ENCODE data around the gene MYG1.
A peak's percentile ranks its signal among the peaks of the same experiment; 100 is the strongest.
"Not testable (repeated sequence)": the region's sequence is repeated elsewhere in the genome, so short reads cannot be mapped to it uniquely, and the experiment has no call there.

MYG1 gene

GRCh38 chr12:53326460-53327185 lies 27.1 kb downstream of the MYG1 start:
- DNase-seq (ENCODE audit: low read depth in 2 of 2, low spot score in 1 of 2): no peak

GRCh38 chr12:53327435-53328042 lies 28.0 kb downstream of the MYG1 start:
- no peak for DNase-seq (ENCODE audit: low read depth in 2 of 2, low spot score in 1 of 2)

- no peak for DNase-seq (ENCODE audit: low read depth in 2 of 2, low spot score in 1 of 2)
Measured at GRCh38 chr12:53328043-53328435, 28.5 kb downstream of the MYG1 start.

- no peak for DNase-seq (ENCODE audit: low read depth in 2 of 2, low spot score in 1 of 2)
Measured at GRCh38 chr12:53330671-53331070, 31.2 kb downstream of the MYG1 start.

GRCh38 chr12:53332339-53332738 lies 32.8 kb downstream of the MYG1 start:
- not testable (repeated sequence) for DNase-seq (ENCODE audit: low read depth in 2 of 2, low spot score in 1 of 2)

DNA sequence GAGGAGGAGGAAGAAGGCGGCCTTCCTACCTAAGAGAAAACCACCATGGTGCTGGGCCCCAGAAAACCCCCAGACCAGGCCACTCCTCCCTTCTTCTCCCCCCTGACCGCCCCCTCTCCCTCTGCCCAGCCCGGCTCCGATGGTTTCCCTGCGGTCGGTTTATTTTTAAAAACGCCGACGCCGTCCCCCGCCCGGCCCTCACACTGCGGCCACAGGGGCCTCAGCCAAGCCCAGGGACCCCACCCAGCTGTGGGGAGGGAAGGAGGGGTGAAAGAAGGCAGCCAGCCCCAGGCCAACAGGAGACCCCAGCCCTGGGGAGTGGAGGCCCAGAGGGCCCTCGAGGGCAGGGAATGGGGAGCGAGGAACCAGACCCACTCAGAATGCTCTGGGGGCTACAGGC lies 33.2 kb downstream of the MYG1 start:
- DNase-seq (ENCODE audit: low read depth in 2 of 2, low spot score in 1 of 2): no peak

DNA sequence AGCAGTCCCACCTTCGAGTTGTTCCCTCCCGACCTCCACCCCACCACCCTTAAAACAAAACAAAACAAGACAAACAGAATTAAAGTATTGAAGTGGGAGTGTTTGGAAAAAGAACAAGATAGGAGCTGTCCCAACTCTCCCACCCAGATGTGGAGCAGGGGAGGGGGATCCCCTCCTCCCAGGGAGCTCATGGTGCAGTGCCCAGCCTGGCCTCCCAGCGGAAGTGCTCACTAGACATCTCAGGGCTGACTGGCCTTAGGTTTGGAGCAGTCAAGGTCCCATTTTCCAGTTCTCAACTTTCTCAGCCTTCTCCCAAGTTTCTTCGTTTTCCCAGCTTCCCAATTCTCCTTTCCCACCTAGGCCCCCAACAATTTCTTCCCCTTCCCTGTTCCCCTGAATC lies 33.8 kb downstream of the MYG1 start:
- no peak for DNase-seq (ENCODE audit: low read depth in 2 of 2, low spot score in 1 of 2)

DNA sequence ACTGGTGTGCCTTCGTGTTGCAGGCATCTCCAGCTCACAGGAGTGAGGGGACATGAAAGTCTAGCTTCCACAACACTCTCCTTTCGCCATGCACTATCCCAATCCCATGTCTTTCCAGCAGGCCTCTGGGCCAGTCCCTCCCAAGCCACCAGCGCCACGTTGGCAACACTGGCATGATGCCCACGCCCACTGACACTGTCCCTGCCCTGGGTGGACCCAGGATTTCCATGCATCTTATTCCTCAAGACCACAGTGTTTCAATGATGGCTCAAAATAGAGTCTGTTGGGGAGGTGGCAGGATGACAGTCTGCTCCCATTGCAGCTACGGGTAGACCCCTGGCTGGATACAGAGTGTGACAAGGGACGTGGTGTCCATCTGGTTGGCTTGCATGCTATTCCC lies 34.4 kb downstream of the MYG1 start:
- DNase-seq (ENCODE audit: low read depth in 2 of 2, low spot score in 1 of 2): no peak

DNA sequence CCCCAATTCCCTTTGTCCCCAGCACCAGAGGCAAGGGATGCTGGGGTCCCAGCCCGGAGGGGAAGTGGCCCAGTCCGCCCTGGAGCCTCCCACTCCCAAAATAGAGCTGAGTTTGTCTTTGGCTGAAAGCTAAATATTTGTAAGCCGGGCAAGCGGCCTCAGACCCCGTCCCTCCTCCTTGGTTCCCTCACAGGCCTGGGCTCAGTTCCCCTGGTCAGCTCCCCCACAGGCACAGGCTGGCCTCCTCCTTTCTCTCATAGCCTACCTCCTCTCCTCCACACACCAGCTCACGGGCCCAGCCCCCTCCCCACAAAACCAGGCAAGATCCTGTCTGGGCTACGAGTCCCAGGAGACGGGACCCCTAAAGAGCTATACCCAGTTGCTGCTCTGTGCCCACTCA lies 35.3 kb downstream of the MYG1 start:
- no peak for DNase-seq (ENCODE audit: low read depth in 2 of 2, low spot score in 1 of 2)

GRCh38 chr12:53336181-53336681 lies 36.7 kb downstream of the MYG1 start, which contains the start of gene SP7:
Gene SP7, minus strand, starts transcription at chr12:53336354. Its CDS starts 708 bp downstream, at chr12:53335646.
- DNase-seq (ENCODE audit: low read depth in 2 of 2, low spot score in 1 of 2): no peak

DNA sequence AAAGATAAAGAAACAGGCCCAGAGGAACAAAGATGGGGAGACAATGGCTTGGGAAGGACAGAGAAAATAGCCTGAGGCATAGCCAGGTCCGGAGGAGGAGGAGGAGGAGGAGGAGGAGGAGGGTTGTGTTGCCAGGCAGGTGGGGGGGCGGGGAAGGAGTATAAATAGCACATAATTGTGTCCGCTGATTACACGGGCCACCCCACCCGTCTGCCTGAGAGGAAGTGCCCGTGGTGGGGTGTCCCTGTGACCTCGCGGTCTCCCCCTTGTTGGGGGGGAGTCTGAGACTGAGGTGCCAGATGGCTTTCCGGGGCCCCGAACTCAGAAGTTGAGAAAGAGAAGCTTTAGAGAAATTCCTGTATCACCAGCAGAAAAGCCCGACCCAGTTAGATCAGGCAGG lies 38.5 kb downstream of the MYG1 start:
- no peak for DNase-seq (ENCODE audit: low read depth in 2 of 2, low spot score in 1 of 2)

- no peak for DNase-seq (ENCODE audit: low read depth in 2 of 2, low spot score in 1 of 2)
Measured at GRCh38 chr12:53338916-53339315, 39.4 kb downstream of the MYG1 start.

DNA sequence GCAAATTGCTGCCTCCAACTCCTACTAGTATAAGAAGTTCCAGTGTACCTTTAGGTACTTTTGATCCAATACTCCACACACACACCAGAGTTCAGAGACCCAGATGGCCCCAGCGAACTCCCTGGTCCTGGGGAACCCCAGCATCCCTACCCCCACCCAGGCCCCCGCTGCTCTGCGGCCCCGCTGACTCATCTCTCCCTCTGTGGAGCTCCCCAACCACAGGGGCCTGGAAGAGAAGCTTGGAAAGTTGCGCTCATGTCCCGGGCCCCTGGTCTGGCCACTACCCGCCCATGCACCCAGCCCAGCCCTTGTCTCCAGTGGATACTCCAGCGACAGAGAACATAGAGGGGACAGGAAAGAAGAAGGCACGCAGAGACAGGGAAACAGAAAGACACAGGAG lies 40.9 kb downstream of the MYG1 start:
- no peak for DNase-seq (ENCODE audit: low read depth in 2 of 2, low spot score in 1 of 2)

- no peak for DNase-seq (ENCODE audit: low read depth in 2 of 2, low spot score in 1 of 2)
Measured at GRCh38 chr12:53343449-53343848, 44.0 kb downstream of the MYG1 start.

- no peak for DNase-seq (ENCODE audit: low read depth in 2 of 2, low spot score in 1 of 2)
Measured at GRCh38 chr12:53343969-53344368, 44.5 kb downstream of the MYG1 start.

DNA sequence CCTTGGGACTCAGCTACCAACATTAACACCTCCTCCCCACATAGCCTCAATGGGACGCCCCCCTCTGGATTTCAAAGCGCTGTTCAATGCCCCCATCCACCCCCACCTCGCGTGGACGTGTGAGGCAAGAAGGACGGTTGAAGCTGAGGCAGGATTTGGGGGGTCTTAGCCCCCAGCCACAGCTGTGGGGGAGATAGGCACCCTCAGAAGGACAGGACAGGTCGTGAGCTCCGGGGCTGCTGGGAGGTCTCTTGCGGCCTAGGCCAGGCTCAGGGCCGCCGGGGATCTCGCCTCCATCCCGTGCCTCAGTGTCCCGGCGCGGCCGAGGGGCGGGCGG lies 45.0 kb downstream of the MYG1 start:
- DNase-seq (ENCODE audit: low read depth in 2 of 2, low spot score in 1 of 2): no peak

- DNase-seq (ENCODE audit: low read depth in 2 of 2, low spot score in 1 of 2): peak; percentile 32 to 49
Measured at GRCh38 chr12:53344824-53345485, 45.5 kb downstream of the MYG1 start.

GRCh38 chr12:53345486-53346188 lies 46.1 kb downstream of the MYG1 start:
- no peak for DNase-seq (ENCODE audit: low read depth in 2 of 2, low spot score in 1 of 2)

DNA sequence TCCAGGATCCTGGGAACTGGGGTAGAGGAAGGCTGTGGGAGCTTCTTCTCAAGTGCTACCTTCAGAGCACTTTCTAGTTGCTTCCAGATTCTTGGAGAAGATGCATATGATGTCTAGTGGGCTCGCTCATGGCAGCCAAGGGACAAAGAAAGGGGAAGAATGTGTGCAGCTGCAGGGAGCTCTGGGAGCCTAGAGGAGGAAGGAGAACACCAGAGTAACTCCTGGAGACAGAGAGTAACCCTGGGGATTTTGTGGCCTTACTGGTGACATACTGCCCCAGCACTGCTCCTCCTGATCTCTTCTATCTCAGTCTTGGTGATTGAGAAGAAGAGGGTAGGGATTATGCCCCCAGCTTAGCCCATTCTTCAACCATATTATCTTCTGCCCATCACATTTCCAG lies 47.0 kb downstream of the MYG1 start:
- no peak for DNase-seq (ENCODE audit: low read depth in 2 of 2, low spot score in 1 of 2)

DNA sequence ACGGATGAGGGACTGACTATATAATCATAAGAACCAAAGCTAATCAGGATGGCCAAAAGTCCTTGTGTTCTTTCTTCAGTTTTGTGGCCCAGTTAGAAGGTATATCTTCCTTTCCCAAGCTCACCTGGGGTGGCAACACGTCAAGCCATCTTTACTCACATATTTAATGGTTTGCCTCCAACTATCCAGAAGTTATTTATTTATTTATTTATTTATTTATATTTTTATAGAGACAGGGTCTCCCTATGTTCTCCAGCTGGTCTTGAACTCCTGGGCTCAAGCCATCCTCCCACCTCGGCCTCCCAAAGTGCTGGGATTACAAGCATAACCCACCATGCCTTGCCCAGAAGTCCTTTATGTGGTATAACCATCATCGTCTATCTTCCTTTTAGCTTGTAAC lies 48.4 kb downstream of the MYG1 start:
- DNase-seq (ENCODE audit: low read depth in 2 of 2, low spot score in 1 of 2): no peak

- peak; percentile 66 to 75 for DNase-seq (ENCODE audit: low read depth in 2 of 2, low spot score in 1 of 2)
Measured at GRCh38 chr12:53352331-53353256, 53.1 kb downstream of the MYG1 start.
